HG02973 (cell line): Measurements from ENCODE around the gene CLEC16A.
"Not testable (repeated sequence)": the region's sequence is repeated elsewhere in the genome, so short reads cannot be mapped to it uniquely, and the experiment has no call there.

Source experiments
- ATAC-seq: cut with Tn5 transposase; IDR thresholded peaks from one replicate; pipeline ENCODE4 v1.9.1; 2021; ENCODE audit warnings: moderate library complexity; ENCODE audit not compliant: unreplicated experiment

Gene CLEC16A

DNA sequence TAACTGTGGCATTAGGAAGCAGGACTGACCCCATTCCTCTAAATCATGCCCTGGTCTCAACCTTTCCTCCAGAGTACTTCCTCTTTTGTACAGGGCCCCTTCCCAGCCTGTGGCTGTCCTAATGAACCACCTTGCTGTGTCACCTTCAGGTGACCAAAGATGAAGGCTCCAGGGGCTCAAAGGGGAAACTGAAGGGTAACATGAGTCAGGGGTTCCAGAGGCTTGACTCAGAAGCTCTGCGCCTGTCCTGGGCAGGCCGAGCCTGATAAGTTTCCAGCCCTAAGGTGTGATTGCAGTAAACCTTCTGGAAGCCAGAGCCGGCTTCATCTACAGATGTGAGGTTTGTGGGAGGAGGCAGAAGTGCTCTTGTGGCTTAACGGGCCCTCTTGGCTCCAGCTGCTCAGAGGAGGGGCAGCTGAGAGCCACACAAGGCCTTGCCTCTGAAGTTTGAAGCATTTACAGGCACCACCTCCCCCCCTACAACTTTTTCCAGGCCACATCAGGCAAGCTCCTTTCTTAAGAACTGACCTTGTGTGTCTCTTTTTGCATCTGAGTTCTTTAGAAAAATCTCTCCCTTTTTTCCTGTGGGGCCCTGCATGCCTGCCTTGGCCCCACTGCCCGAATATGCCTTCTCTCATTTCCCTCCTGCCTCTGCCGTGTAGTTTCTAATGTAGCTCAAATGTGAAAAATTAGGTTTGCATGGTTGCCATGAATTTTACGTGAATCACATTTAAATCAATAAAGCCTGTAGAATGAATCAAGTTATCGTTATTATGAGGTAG lies 149.9 kb downstream of the CLEC16A start:
- peak; percentile 54 for ATAC-seq

DNA sequence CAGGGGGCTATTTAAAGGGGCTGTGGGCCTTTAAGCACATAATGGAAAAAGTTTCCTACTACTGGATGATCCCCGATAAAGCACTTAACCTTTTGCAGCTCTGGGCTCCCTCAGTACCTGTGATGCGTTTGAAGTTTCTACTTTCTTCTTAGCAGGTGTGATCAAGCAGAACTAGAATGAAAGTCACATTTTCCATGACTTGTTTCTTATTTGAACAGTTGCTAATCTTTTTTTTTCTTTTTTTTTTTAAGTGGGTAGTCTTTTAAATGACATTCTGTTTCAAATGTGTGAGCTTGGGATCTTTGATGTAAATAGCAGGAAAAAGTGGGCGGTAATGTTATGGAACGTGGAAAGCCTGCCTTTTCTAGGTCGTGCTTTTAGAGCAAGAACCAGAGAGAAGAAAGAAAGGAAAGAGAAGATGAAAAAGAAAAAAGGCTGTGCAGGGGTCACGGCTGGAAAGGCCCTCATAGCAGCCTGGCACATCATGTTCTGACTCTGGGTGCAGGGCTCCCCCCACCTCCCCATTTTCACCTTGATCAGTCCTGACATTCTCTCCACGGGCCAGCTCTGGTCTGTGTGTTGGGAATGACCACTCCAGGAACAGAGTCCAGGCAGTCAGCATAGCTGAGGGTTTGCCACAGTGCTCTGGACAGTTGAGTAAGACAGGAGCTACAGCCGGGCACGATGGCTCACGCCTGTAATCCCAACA lies 150.6 kb downstream of the CLEC16A start:
- no peak for ATAC-seq

DNA sequence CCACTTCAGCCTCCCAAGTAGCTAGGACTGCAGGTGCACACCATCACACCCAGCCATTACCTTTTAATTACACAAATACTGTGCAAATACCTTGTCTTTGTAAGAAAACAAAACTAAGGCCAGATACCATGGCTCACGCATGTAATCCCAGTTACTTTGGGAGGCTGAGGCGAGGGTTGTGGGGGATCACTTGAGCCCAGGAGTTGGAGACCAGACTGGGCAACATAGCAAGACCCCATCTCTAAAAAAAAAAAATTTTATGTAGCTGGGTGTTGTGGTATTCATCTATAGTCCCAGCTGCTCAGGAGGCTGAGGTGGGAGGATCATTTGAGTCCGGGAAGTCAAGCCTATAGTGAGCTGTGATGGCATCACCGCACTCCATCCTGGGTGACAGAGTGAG lies 151.6 kb downstream of the CLEC16A start:
- no peak for ATAC-seq

DNA sequence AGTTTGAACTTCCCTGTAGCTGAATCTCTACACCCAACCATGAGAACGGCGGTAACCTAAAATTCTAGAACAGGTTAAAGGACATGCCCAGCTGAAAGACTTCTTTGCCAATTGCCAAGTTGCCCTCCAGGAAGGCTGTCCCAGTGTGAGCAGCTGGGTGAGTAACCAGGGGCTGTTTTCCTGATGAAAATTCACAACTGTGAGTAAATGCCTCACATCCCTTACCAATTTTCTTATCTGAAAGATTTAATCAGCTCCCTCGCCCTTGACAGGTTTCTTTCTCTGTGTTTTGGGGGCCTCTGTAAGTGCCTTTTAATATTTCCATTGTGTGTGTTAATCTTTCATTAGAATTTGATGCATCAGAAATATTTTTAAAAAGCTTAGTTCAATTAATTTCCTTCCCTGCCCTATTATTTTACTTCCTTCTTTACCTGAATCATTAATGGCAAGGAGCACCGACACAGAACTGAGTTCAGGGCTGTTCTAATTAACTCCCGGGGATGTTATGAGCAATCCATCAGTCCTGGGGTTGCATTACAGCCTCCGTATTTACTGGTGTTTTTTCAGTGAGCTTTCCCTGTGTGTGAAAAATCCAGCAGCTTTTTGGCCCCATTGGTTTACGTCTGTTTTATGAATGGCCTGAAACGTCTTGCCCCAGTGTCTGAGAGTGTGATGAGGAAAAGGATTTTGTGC lies 152.9 kb downstream of the CLEC16A start:
- ATAC-seq, result no peak

DNA sequence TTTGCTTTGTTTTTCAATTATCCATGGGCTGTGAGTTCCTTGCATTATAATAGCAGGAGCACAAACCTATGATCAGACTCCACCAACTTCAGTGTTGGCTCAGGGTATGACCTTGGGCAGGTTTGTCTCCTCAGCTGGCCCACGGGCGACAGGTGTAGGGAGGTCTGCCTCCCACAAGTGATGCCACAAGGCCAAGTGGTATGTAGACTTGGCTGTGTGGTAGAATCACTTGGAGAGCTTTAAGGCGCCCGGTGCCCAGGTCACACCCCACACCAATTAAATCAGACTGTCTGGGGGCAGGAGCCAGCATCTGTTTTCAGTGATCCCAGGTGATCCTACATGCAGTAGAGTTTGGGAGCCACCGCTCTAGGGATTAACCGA lies 153.4 kb downstream of the CLEC16A start:
- ATAC-seq, result no peak

DNA sequence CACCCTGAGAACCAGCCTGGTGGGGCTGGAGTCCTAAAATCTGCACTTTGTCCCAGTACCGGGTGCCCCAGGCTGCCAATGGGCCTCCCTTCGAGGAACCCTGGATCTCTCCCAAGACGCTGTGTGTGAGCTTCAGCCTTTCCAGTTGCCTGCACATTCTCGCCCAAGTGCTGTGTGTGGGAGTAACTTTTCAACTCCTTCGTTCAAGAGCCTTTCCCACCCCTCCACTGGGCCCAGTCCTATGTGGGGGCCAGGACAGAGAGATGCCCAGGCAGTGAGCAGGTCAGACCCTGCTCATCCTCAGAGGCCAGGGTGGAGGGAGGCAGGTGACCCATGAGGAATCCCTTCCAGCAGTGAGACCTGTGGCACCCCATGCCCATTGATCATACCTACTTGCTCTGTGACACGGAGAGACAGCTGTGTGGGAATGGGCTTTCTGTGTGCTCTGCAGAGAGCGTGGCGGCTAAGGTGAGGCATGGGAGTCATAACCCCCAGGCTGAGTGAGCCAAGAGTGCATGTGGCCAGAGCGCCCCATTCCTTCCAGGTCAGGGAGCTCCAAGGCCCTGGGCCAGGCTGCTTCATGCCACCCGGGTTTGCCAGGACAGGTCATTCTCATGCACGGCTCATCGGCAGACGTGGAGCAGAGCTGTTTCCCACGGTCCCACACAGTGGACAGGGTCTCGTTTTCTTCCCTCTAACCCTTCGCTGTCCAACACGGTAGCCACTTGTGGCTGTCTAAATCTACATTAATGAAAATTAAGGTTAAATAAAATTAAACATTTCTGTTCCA lies 154.4 kb downstream of the CLEC16A start:
- no peak for ATAC-seq

DNA sequence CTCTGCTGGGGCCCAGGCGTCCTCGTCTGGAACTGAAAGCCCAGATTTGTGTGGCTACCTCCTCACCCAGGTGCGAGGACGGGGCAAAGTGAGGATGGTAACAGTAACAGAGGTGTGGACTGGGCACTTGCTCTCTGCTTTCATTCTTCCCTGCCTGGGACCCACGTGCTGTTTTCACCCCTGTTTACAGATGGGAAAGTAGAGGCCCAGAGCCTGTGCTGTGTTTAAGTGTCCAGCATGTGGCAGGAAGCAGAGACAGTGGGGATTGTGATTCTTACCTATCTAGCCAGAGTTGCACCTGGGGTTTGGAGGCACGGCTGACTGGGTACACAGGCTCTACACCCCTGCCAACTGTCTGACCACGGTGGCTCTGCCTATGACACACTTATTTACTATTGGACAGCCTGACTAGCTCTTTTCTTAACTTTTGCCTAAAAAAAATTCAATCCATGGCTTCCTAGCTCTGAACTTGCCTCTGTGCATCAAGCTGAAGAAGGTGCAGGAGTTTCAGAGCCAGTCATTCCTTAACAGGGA lies 155.4 kb downstream of the CLEC16A start:
- peak; percentile 16 for ATAC-seq

DNA sequence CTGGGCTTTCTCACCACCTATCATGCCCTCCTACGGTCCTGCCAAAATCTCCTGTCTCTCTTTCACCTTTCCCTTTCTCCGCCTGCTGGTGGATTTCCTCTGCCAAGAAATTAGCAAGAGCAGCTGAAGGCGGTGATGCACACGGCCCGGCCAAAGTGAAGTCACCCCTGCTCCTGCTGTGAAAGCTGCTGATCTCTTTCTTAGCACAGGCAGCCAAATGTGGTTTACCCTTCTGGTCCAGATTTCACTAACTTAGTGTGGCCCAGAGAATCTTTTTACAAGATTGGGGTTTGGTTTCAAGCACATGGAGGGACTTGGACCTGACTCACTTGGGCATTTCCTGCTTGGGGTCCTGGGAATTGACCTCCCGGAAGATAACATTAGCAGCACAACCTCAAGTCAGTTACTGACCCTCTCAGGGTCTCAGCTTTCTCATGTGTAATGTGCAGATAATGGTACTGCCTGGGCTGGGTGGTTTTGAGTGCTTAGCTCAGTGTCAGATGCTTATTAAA lies 155.9 kb downstream of the CLEC16A start:
- peak; percentile 48 for ATAC-seq

DNA sequence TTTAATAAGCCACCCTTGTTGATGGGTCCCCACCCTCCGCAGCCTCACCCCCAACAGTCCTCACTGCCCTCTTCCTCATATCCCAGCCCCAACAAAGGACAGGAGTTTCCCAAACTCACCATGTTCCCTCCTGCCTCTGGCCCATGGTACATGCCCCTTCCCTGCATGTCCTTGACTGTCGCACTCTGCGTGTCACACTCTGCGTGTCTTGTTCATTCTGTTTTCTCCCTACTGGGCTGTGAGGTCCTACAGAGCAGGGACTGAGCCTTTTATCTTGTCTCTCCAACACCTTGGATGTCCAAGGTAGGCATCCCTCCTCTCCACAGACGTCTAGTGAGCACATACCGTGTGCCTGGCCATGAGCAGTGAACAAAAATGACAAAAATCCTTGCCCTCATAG lies 156.9 kb downstream of the CLEC16A start:
- no peak for ATAC-seq

DNA sequence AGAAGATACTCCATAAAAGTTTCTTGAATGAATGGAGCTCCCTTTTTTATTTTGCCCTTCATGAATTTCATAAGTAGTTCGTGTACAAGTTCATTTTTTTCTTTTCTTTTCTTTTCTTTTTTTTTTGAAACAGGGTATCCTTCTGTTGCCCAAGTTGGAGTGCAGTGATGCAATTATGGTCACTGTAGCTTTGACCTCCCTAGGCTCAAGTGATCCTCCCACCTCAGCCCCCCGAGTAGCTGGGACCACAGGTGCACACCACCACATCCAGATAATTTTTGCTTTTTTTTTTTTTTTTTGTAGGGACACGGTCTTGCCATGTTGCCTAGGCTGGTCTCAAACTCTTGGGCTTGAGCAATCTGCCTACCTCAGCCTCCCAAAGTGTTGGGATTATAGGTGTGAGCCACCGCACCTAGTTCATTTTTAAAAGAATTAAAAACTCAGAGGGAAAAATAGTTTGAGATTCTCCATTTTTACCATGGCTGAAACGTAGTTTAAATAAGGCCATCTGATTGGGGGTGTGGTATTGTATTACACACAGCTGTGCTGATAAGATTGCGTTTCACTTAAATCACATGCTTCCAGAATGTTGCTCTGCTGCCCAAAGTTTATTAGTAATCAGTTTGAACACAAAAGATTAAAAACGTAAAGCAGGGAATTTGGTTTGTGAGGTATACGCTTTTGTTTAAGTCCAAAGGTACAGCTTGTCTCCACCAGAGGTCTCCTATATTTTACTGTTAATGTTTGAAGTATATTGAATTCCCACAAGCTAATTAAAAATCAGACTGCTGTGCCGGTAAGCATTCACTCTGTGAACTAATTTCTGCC lies 157.5 kb downstream of the CLEC16A start:
- ATAC-seq, result no peak

DNA sequence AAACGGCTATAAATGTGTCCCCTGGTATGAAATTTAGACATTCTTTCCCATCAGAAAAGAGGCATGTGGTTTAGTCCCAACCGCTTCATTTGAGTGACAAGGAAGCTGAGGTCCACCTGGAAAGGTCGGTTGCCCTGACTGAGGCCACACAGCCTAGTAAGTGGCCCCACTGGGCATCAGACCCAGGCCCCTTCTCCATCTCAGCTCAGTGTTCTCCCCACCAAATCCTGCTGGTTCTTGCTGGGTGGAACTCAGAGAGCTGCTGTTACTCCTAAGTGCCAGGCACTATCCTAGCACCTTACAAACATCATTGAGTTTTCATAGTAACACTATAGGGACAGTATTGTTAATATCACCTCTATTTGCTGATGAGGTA lies 158.1 kb downstream of the CLEC16A start:
- ATAC-seq, result no peak

DNA sequence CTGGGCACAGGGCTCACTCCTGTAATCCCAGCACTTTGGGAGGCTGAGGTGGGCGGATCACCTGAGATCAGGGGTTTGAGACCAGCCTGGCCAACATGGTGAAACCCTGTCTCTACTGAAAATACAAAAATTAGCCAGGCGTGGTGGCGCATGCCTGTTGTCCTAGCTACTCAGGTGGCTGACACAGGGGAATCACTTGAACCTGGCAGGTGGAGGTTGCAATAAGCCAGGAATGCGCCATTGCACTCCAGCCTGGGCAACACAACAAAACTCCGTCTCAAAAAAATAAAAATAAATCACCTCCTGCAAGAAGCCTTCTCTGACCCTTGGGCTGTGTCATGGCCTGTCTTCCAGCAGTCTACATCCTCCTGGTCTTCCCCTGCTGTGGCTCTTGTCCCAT lies 158.9 kb downstream of the CLEC16A start:
- ATAC-seq, result not testable (repeated sequence)

DNA sequence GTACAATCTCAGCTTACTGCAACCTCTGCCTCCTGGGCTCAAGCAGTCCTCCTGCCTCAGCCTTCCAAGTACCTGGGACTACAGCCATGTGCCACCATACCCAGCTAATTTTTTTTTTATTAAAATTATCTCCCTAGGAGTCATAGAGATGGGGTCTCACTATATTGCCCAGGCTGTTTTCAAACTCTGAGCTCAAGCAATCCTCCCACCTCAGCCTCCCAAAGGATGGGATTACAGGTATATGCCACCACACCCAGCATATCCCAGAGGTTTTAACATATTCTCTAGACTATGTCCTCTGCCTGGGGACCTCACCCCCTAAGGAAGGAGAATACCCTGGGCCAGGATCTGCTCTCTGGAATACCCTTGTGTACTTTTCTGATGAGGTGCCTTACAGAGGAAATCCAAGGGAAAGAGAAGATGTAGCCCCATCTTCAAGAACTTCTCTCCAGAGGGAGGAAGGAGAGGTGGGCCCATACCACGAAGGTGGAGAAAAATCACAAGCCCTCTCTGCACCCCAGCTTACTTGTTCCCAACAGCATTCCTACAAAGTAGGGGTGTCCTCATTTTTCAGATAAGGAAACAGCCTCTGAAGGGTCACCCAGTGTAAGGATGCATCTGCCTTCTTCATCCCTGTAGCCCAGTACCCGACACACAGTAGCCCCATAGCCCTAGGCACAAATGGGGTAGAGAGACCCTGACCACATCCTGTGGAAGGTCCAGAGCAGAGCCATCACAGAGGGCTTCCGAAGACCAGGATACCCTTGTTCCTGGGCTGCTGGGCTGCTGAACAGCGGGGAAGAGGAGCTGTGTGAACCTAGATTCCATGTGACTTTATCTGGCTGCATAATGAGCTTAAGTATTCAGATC lies 160.0 kb downstream of the CLEC16A start:
- no peak for ATAC-seq

DNA sequence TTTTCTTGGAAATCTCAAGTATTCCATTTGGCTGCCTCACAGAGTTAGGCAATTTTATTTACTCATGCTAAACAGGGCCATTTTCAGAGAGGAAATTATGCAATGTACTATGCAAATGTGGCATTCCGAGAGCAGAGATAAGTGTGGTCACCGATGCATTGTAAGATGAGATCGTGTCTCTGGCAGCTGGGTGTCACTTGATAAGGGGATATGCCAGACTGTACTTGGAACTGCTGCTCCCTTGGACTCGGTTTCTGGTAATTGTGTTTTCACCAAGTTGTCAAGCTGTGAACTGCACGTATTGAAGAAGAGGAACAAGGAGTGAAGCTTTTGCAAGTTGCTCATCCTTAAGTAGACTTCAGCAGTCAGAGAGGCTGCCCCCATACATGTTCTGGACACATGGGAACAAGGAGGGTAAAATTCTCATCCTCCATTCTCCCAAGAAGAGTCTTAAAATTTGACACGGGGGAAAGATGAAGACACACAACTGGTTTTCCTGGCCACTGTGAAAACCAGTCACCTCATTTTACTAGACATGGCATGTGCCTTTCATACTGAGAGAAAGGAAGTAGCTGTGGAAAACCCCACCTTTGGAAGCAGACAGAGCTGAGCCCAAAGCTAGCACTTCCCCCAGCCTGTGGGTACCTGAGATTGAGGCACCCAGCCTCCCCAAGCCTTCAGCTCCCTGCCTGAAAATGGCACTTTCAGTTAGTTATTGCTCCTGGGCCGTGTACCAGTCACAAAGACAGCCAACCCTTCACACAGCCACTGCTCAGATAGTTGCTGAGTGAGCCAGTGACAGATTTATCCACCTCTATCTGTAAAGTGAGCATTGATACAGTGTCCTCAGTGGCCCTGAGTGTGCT lies 160.9 kb downstream of the CLEC16A start:
- peak; percentile 65 for ATAC-seq

DNA sequence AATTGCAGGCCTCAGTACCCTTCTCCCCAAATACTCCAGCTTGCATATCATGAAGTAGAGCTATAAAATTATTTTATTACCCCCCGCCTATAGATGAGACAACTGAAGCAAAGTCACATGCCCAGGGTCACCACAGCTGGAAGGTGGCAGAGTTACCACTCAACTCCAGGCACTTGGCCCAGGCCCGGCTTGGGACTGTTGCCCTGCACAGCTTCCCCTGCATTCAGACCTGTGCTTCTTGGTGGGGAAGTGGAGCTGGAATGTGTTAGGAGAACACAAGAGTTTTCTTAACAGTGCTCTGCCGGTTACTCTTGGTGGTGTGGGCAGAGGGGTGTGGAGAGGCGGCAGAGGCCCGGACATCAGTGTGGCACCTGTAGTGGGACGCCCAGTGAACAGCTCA lies 162.4 kb downstream of the CLEC16A start:
- no peak for ATAC-seq

DNA sequence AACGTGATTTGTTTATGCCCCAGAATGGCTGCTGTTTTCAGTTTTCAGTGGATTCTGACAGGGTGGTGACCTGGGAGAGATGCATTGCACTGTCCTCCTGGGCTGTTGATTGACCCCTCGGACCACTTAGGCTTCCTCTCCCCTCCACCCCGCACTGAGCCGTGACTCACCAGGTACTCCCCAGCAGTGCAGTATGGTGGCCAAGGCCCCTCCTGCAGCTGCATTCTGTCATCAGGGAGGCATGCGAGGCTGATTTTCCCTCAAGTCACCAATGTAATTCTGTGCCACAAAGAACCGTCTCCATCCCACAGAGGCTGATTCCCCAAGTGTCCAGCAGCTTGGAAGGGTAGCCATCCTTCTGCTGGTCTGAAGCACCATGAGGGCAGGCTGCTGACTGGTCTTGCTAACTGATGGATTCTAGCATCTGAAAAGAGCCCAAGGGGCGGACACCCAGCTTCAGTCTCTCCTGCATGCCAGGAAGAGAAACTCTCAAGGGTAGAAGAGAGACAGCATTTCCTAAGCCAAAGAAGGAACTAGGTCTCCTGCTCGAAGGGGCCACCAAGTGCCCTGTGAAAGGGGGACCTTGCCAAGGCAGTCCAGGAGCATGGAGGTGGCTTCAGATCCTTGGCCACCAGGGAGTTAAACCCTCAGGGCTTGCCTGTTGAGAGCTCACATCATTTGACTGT lies 163.6 kb downstream of the CLEC16A start:
- ATAC-seq, result no peak

DNA sequence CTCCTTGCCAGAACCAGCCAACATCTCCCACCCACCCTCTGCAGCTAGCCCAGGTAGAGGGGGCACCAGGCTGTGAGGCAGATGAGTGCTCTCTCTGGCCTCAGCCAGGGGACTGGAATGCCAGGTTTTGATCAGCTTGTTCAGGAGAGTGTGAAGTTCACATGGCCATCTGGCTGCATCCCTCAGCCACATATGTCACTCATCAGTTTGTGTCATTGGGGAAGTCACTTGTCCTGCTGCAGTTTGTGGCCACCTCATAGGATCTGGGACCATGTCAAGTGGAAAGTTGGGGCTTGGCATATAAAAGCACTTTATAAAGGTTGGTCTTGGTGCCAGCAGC lies 164.1 kb downstream of the CLEC16A start:
- ATAC-seq, result no peak

DNA sequence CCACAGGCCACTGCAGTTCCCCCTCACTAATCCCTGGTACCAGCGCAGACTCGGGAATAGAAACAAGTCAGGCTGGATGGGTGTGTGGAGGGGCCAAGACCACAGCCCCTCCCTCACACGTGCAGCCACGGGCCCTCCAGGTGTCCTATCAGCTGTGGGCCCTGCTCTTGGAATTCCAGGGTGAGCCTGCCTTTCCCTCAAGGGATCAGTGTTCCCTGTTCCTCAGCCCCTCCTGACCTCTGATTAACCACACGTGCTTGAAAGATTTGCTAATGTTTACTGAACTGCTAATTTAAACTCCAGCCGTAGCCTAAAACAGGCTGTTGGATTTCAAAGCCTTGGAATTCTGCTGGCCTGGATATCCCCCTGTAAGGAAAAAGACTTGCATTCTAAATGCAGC lies 165.2 kb downstream of the CLEC16A start:
- no peak for ATAC-seq
